Spinal cord (tissue), 10 donors: ENCODE measurements around the gene AGL. TPM values are rescaled to one million over a fixed set of nuclear protein-coding genes. Genes with fewer than 3 reads are reported as not detected.
"Not testable (repeated sequence)": the region's sequence is repeated elsewhere in the genome, so short reads cannot be mapped to it uniquely, and the experiment has no call there.

ENCODE experiments used
- DNase-seq, 6 donors: peaks; one replicate each; pipeline versions ENCODE4 v3.0.0 to v3.0.0-alpha.2; 2013 to 2015; ENCODE audit warnings: low spot score in 6 of 6, low read depth in 4 of 6
- H3K27ac ChIP-seq: one replicate; pipeline ENCODE4 v1.5.1; 2013; ENCODE audit warnings: low read depth, low read length, control low read depth
- H3K27me3 ChIP-seq: one replicate; pipeline ENCODE4 v1.6.1; 2013; ENCODE audit warnings: low read length; ENCODE audit not compliant: control insufficient read depth, insufficient read depth
- H3K36me3 ChIP-seq: one replicate; pipeline ENCODE4 v1.6.1; 2013; ENCODE audit warnings: low read length; ENCODE audit not compliant: control insufficient read depth, insufficient read depth
- H3K4me1 ChIP-seq: one replicate; pipeline ENCODE4 v1.6.1; 2013; ENCODE audit warnings: low read length; ENCODE audit not compliant: control insufficient read depth, insufficient read depth
- H3K4me3 ChIP-seq: one replicate; pipeline ENCODE4 v1.5.1; 2013; ENCODE audit warnings: low read depth, low read length, control low read depth
- H3K9me3 ChIP-seq: one replicate; pipeline ENCODE4 v1.6.1; 2013; ENCODE audit warnings: low read length; ENCODE audit not compliant: control insufficient read depth, insufficient read depth
- WGBS: methylation state at CpG from one replicate; pipeline ENCODE4 v1.1.5; 2013; ENCODE audit warnings: missing lambda C conversion rate; ENCODE audit not compliant: insufficient coverage; 5-methylcytosine and 5-hydroxymethylcytosine counted together
- polyA plus RNA-seq, 2 donors: library from polyadenylated mRNA; unstranded; fragments of 120-200 nt; gene quantifications; one replicate each; pipeline ENCODE4 v1.2.1, GENCODE V29; 2013; ENCODE audit not compliant: insufficient read length in 2 of 2
- total RNA-seq, 2 donors: library from RNA; depleted of rRNA in 1 of 2; stranded (reverse); fragments of 120-200 nt in 1 of 2; fragments of >200 nt in 1 of 2; gene quantifications; one replicate each; pipeline versions ENCODE4 v1.2.3 to v1.2.4, GENCODE V29; 2013 to 2014
- donor health status: healthy.

AGL gene
- total and polyA plus RNA-seq, 4 donors = 16.5 to 42.1 (median 22.8) TPM

GRCh38 chr1:99869304-99869703 lies 19.1 kb downstream of the AGL start:
- peaks cover 3% of the 10 kb centered on the region for H3K36me3 ChIP-seq
- no peak overlapping the region for H3K4me3 ChIP-seq
- no peak overlapping the region for H3K27ac ChIP-seq
- no peak for DNase-seq
- H3K9me3 ChIP-seq = no peaks in the 10 kb centered on the region
- no peaks in the 10 kb centered on the region for H3K4me1 ChIP-seq
- H3K27me3 ChIP-seq = no peaks in the 10 kb centered on the region

DNA sequence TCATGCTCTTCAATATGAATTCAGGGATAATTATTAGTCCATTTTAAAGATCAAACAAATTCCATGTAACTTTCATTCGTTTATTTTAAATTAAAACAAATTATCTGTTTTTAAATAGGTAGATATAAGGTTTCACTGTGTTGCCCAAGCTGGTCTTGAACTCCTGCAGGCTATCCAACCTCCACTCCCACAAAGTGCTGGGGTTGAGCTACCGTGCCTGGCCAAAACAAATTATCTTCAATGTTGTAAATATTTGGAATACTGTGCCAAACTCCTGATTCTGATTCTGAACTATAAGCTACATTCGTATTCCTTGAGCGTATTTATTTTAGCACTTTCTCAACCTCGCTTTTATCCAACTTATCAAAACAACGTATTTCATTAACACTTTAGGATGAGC lies 19.6 kb downstream of the AGL start:
- no CpG with 5 or more reads among the region's 6 CpGs for WGBS
- Histone ChIP-seq H3K4me3 (no peak overlapping the region), H3K27ac (no peak overlapping the region), H3K27me3 (no peaks in the 10 kb centered on the region), H3K4me1 (no peaks in the 10 kb centered on the region), H3K36me3 (peaks cover 3% of the 10 kb centered on the region), H3K9me3 (no peaks in the 10 kb centered on the region)
- no peak for DNase-seq

- Histone ChIP-seq H3K4me3 (no peak overlapping the region), H3K9me3 (no peaks in the 10 kb centered on the region), H3K36me3 (peaks cover 3% of the 10 kb centered on the region), H3K27me3 (no peaks in the 10 kb centered on the region), H3K27ac (no peak overlapping the region), H3K4me1 (no peaks in the 10 kb centered on the region)
- WGBS = no CpG with 5 or more reads among the region's 1 CpG
- DNase-seq = no peak
Observed at GRCh38 chr1:99872063-99872462, 21.9 kb downstream of the AGL start.

GRCh38 chr1:99877568-99877967 lies 27.4 kb downstream of the AGL start:
- DNase-seq = no peak
- H3K27me3 ChIP-seq = no peaks in the 10 kb centered on the region
- WGBS = no CpG with 5 or more reads among the region's 3 CpGs
- no peak overlapping the region for H3K27ac ChIP-seq
- no peak overlapping the region for H3K4me3 ChIP-seq
- no peaks in the 10 kb centered on the region for H3K4me1 ChIP-seq
- H3K9me3 ChIP-seq = no peaks in the 10 kb centered on the region
- peaks cover 4% of the 10 kb centered on the region for H3K36me3 ChIP-seq

GRCh38 chr1:99886179-99886578 lies 36.0 kb downstream of the AGL start:
- H3K36me3 ChIP-seq = peaks cover 7% of the 10 kb centered on the region
- H3K4me3 ChIP-seq = no peak overlapping the region
- H3K27ac ChIP-seq = no peak overlapping the region
- WGBS = 88% methylated on average over 1 of the region's 1 CpG
- H3K4me1 ChIP-seq = no peaks in the 10 kb centered on the region
- no peaks in the 10 kb centered on the region for H3K27me3 ChIP-seq
- no peak for DNase-seq
- H3K9me3 ChIP-seq = no peaks in the 10 kb centered on the region

- H3K36me3 ChIP-seq = peaks cover 5% of the 10 kb centered on the region
Observed at GRCh38 chr1:99886841-99887240, 36.7 kb downstream of the AGL start.

GRCh38 chr1:99887890-99888289 lies 37.7 kb downstream of the AGL start:
- Histone ChIP-seq H3K4me1 (no peaks in the 10 kb centered on the region), H3K4me3 (no peak overlapping the region), H3K36me3 (peaks cover 3% of the 10 kb centered on the region), H3K27me3 (no peaks in the 10 kb centered on the region), H3K27ac (no peak overlapping the region), H3K9me3 (no peaks in the 10 kb centered on the region)
- DNase-seq = no peak
- no CpG with 5 or more reads among the region's 2 CpGs for WGBS

More at GRCh38 chr1:99886841-99887240, 36.7 kb downstream of the AGL start:
- Histone ChIP-seq H3K4me3 (no peak overlapping the region), H3K4me1 (no peaks in the 10 kb centered on the region), H3K27ac (no peak overlapping the region), H3K27me3 (no peaks in the 10 kb centered on the region), H3K9me3 (no peaks in the 10 kb centered on the region)
- no peak for DNase-seq

DNA sequence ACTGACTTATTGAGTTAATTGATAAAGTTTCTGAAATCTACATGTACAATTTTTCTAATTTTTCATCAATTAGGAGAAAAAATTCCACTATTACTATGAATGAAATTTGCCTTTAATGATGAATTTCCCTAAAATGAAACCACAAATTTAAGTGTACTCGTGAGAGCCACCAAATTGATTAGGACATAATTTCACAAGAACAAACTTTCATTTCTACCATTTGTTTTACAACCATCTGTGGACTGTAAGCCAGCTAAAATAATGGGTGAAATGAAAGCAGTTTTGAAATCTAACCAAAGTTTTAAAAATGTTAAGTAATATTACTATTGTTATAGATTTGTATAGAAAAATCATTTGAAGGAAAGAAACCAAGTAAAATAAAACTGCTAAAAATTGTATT lies 41.8 kb downstream of the AGL start:
- no peak for DNase-seq
- Histone ChIP-seq H3K4me3 (no peak overlapping the region), H3K36me3 (peaks cover 13% of the 10 kb centered on the region), H3K27ac (no peak overlapping the region), H3K27me3 (no peaks in the 10 kb centered on the region), H3K4me1 (no peaks in the 10 kb centered on the region), H3K9me3 (no peaks in the 10 kb centered on the region)
- no CpG with 5 or more reads among the region's 1 CpG for WGBS

DNA sequence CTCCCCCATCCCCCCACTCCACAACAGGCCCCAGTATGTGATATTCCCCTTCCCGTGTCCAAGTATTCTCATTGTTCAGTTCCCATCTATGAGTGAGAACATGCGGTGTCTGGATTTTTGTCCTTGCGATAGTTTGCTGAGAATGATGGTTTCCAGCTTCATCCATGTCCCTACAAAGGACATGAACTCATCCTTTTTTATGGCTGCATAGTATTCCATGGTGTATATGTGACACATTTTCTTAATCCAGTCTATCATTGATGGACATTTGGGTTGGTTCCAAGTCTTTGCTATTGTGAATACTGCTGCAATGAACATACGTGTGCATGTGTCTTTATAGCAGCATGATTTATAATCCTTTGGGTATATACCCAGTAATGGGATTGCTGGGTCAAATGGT lies 53.1 kb downstream of the AGL start:
- no CpG with 5 or more reads among the region's 4 CpGs for WGBS
- not testable (repeated sequence) for H3K27ac ChIP-seq, H3K9me3 ChIP-seq, H3K4me1 ChIP-seq, H3K36me3 ChIP-seq, H3K27me3 ChIP-seq, H3K4me3 ChIP-seq, DNase-seq

- no peaks in the 10 kb centered on the region for H3K27me3 ChIP-seq
- peaks cover 6% of the 10 kb centered on the region for H3K36me3 ChIP-seq
- no peak for DNase-seq
- H3K4me3 ChIP-seq = no peak overlapping the region
- H3K9me3 ChIP-seq = peaks cover 3% of the 10 kb centered on the region
- no peaks in the 10 kb centered on the region for H3K4me1 ChIP-seq
- H3K27ac ChIP-seq = no peak overlapping the region
Observed at GRCh38 chr1:99906535-99906934, 56.4 kb downstream of the AGL start.

- WGBS = no CpG with 5 or more reads among the region's 3 CpGs
- H3K9me3 ChIP-seq = no peaks in the 10 kb centered on the region
- H3K4me3 ChIP-seq = no peak overlapping the region
- H3K27ac ChIP-seq = no peak overlapping the region
- no peak for DNase-seq
- no peaks in the 10 kb centered on the region for H3K4me1 ChIP-seq
- peaks cover 8% of the 10 kb centered on the region for H3K36me3 ChIP-seq
- H3K27me3 ChIP-seq = no peaks in the 10 kb centered on the region
Observed at GRCh38 chr1:99917214-99917613, 67.1 kb downstream of the AGL start.
